Natural killer cell (primary cell): ENCODE data around the gene LARGE1. TPM values are rescaled to one million over a fixed set of nuclear protein-coding genes. Genes with fewer than 3 reads are reported as not detected.

Experiments
- ATAC-seq, 3 donors: fragments of 150-1000 bp in 2 of 3; fragments of 200-7000 bp in 1 of 3; cut with Tn5 transposase; 1 replicate in 1 of 3; 2 replicates in 2 of 3; pipeline ENCODE4 v1.10.0; 2021; ENCODE audit warnings: mild to moderate bottlenecking in 2 of 3, moderate library complexity in 2 of 3
- DNase-seq, 2 donors: peaks; one replicate each; pipeline versions ENCODE4 v3.0.0 to v3.0.0-alpha.2; 2013 to 2021; ENCODE audit warnings: mixed read lengths in 1 of 2
- H3K27ac ChIP-seq: one replicate; pipeline ENCODE4 v1.5.1; 2013; ENCODE audit warnings: mild to moderate bottlenecking, low read length
- H3K27me3 ChIP-seq: one replicate; pipeline ENCODE4 v1.6.1; 2013; ENCODE audit warnings: low read length; ENCODE audit not compliant: control insufficient read depth, insufficient read depth
- H3K36me3 ChIP-seq: one replicate; pipeline ENCODE4 v1.6.1; 2013; ENCODE audit warnings: low read length; ENCODE audit not compliant: control insufficient read depth, insufficient read depth
- H3K4me1 ChIP-seq: one replicate; pipeline ENCODE4 v1.6.1; 2013; ENCODE audit warnings: low read length; ENCODE audit not compliant: control insufficient read depth, insufficient read depth
- H3K4me3 ChIP-seq: one replicate; pipeline ENCODE4 v1.5.1; 2013; ENCODE audit warnings: low read length
- H3K9me3 ChIP-seq: one replicate; pipeline ENCODE4 v1.6.1; 2013; ENCODE audit warnings: low read length; ENCODE audit not compliant: control insufficient read depth, insufficient read depth
- H3K27ac Mint-ChIP-seq, 2 donors: one replicate each; pipeline ENCODE4 v1.8.0; 2022; ENCODE audit warnings: mild to moderate bottlenecking in 2 of 2, mixed read lengths in 2 of 2, moderate library complexity in 1 of 2
- H3K27me3 Mint-ChIP-seq, 2 donors: one replicate each; pipeline ENCODE4 v1.8.0; 2022; ENCODE audit warnings: low read depth in 2 of 2, mixed read lengths in 2 of 2
- H3K36me3 Mint-ChIP-seq: one replicate; pipeline ENCODE4 v1.8.0; 2022; ENCODE audit warnings: mixed read lengths
- H3K4me1 Mint-ChIP-seq, 2 donors: one replicate each; pipeline ENCODE4 v1.8.0; 2022; ENCODE audit warnings: mixed read lengths in 2 of 2
- H3K4me3 Mint-ChIP-seq: one replicate; pipeline ENCODE4 v1.8.0; 2022; ENCODE audit warnings: mild to moderate bottlenecking, moderate library complexity, mixed read lengths
- H3K9me3 Mint-ChIP-seq, 2 donors: one replicate each; pipeline ENCODE4 v1.8.0; 2022; ENCODE audit warnings: mixed read lengths in 2 of 2
- CTCF ChIP-seq: fragments of 200-600 bp; IDR thresholded peaks from one replicate; pipeline ENCODE4 v1.8.0; 2022; ENCODE audit warnings: antibody characterized with exemption
- WGBS: methylation state at CpG from one replicate; pipeline ENCODE4 v1.1.7; 2013; ENCODE audit warnings: missing lambda C conversion rate; ENCODE audit not compliant: insufficient coverage; 5-methylcytosine and 5-hydroxymethylcytosine counted together
- intact Hi-C: fragments of 100-400 bp; cut with micrococcal nuclease; formaldehyde crosslinking; loops from one replicate; pipeline ENCODE4 v1.14.2; 2022
- total RNA-seq, 4 donors: library from RNA; stranded (reverse); fragments of 120-200 nt in 1 of 4; gene quantifications; one replicate each; pipeline versions ENCODE4 v1.2.3 to v1.2.4, GENCODE V29; 2013 to 2022

The LARGE1 gene
- total RNA-seq, 3 donors from 2014 or later (not counting 1 experiment from before 2014, with no cell fraction given): 2.6 to 11.6 (median 4.1) TPM

DNA sequence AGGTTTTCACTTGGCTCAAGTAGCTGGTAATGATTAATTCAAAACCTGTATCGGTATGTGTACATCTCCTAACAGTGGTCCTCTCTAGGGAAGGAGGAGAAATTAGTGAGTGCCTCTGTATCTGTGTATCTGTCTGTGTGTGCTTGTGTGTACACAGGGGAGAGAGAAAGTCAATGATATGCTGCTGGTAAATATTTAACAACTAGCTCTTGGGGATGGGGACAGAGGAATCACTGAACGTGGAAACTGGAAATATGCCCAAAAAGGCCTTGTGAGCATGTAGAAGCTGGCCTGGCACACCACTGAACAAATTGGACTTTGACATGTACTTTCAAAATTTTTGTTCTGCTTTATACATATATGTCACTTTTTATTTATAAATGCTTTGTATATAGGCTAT, 648.1 kb downstream of the LARGE1 start:
- H3K36me3 Mint-ChIP-seq: no peaks in the 10 kb centered on the region
- intact Hi-C loops: no loop called here
- H3K4me1 ChIP-seq: peaks cover 4% of the 10 kb centered on the region
- DNase-seq (no peak), ATAC-seq (no peak)
- no peak overlapping the region for H3K27ac Mint-ChIP-seq
- no peaks in the 10 kb centered on the region for H3K9me3 ChIP-seq
- no peak overlapping the region for H3K4me3 ChIP-seq
- H3K27me3 ChIP-seq: no peaks in the 10 kb centered on the region
- TF ChIP-seq CTCF: no peak
- H3K4me3 Mint-ChIP-seq: no peak overlapping the region
- WGBS: 77% methylated on average over 2 of the region's 2 CpGs
- no peaks in the 10 kb centered on the region for H3K9me3 Mint-ChIP-seq
- H3K27me3 Mint-ChIP-seq: no peaks in the 10 kb centered on the region
- peak overlapping the region; percentile 67 for H3K27ac ChIP-seq
- no peaks in the 10 kb centered on the region for H3K4me1 Mint-ChIP-seq
- no peaks in the 10 kb centered on the region for H3K36me3 ChIP-seq

DNA sequence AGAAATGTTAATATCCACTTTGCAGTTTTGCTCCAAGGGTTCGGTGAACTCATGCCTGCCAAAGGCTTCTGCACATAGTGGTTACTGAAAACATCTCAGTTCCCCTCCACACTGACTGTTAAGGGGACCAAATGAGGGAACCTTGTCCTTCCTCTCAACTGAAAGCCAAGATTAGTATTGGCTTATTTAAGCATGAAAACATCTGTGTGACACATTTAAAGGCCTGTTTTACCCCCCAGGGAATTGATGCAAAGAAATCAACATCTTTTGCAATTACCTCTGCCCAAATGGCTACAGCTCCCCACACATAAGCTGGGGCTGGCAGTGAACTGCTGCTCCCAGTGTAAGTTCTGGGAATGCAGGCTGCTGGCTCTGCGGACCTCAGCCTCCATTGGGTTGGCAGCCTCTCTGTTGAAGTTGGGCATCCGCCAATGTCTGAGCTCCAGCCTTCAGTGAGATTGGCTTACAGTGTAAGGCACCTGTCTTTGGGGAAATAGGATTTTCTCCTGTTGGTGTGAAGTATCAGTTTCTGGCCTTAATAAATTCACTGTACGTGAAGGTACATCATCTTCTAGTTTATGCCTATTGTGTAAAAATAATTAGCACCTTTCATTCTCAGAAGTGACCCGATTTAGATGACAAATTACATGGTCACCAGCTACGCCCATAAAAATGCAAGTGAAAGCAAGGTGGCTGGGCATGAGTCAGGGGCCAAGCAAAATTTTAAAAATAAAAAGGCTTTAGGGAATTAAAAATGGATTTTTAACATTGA, 648.7 kb downstream of the LARGE1 start:
- ATAC-seq (no peak), DNase-seq (no peak)
- H3K27me3 ChIP-seq: no peaks in the 10 kb centered on the region
- H3K27ac Mint-ChIP-seq: no peak overlapping the region
- no peak overlapping the region for H3K4me3 Mint-ChIP-seq
- H3K27ac ChIP-seq: peak overlapping the region; percentile 67
- H3K4me3 ChIP-seq: no peak overlapping the region
- no peak for TF ChIP-seq CTCF
- H3K4me1 ChIP-seq: peaks cover 4% of the 10 kb centered on the region
- 70% methylated on average over 6 of the region's 6 CpGs for WGBS
- H3K9me3 Mint-ChIP-seq: no peaks in the 10 kb centered on the region
- no peaks in the 10 kb centered on the region for H3K36me3 ChIP-seq
- H3K36me3 Mint-ChIP-seq: no peaks in the 10 kb centered on the region
- intact Hi-C loops: no loop called here
- no peaks in the 10 kb centered on the region for H3K27me3 Mint-ChIP-seq
- no peaks in the 10 kb centered on the region for H3K4me1 Mint-ChIP-seq
- no peaks in the 10 kb centered on the region for H3K9me3 ChIP-seq

DNA sequence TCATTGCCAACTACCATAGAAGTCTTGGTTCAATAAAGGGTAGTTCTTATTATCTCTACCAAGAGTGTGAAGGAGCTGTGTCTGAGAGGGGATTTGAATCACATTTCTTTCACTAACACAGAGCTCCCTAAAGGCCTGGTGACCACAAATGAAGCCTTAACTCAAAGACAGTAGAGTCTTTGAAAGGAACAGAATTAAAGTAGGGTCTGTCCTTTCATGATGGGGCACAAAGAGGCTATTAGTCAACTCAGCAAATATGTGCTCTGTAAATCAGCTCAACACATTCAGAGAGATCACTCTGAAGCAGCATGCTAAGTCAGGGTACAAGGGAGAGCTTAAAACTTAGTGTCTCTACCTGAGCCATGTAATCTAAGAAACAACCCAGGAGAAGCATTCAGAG, 649.7 kb downstream of the LARGE1 start:
- Histone ChIP-seq H3K27ac (peak overlapping the region; percentile 18), H3K9me3 (no peaks in the 10 kb centered on the region), H3K4me1 (peaks cover 4% of the 10 kb centered on the region), H3K4me3 (no peak overlapping the region), H3K36me3 (no peaks in the 10 kb centered on the region), H3K27me3 (no peaks in the 10 kb centered on the region)
- no peaks in the 10 kb centered on the region for H3K9me3 Mint-ChIP-seq
- intact Hi-C loops: no loop called here
- no peak overlapping the region for H3K4me3 Mint-ChIP-seq
- H3K27me3 Mint-ChIP-seq: no peaks in the 10 kb centered on the region
- DNase-seq (no peak), ATAC-seq (no peak)
- TF ChIP-seq CTCF: no peak
- no peaks in the 10 kb centered on the region for H3K36me3 Mint-ChIP-seq
- no peak overlapping the region for H3K27ac Mint-ChIP-seq
- no peaks in the 10 kb centered on the region for H3K4me1 Mint-ChIP-seq

DNA sequence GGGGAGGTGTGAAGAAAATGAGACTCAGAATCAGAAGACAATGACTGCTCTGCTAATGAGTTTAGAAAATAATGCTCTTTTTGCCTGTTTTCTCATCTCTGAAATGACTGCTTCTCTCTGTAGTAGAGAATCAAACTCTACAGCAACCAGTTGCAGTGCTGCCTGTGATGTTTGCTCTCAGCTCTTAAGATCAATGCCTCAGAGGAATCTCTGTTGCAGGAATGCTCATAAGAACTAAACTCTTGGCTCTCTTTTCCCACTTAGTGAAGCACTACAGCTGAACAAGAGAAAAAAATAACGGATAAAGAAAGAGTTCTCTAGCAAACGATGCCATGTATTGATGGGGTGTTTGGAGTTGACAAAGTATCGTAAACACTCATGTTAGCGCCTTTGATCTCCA, 658.6 kb downstream of the LARGE1 start:
- no peaks in the 10 kb centered on the region for H3K4me1 Mint-ChIP-seq
- no peak for TF ChIP-seq CTCF
- H3K9me3 ChIP-seq: no peaks in the 10 kb centered on the region
- no peaks in the 10 kb centered on the region for H3K36me3 ChIP-seq
- intact Hi-C loops: no loop called here
- H3K36me3 Mint-ChIP-seq: no peaks in the 10 kb centered on the region
- no peak overlapping the region for H3K27ac ChIP-seq
- H3K9me3 Mint-ChIP-seq: no peaks in the 10 kb centered on the region
- no peaks in the 10 kb centered on the region for H3K4me1 ChIP-seq
- no peak overlapping the region for H3K4me3 ChIP-seq
- no peak overlapping the region for H3K27ac Mint-ChIP-seq
- H3K27me3 ChIP-seq: no peaks in the 10 kb centered on the region
- 81% methylated on average over 4 of the region's 4 CpGs for WGBS
- ATAC-seq (no peak), DNase-seq (no peak)
- peaks cover 0 to 2% of the 10 kb centered on the region in 2 donors for H3K27me3 Mint-ChIP-seq
- H3K4me3 Mint-ChIP-seq: no peak overlapping the region
